DND-41 (cell line): ENCODE data around the gene RGMB.

Experiments used
- ATAC-seq: fragments of 200-7000 bp; cut with Tn5 transposase; 3 replicates; pipeline ENCODE4 v1.9.1; 2021; ENCODE audit warnings: low read depth; ENCODE audit not compliant: insufficient read depth
- DNase-seq: peaks from one replicate; pipeline ENCODE4 v3.0.0-alpha.2; 2020
- H2AFZ ChIP-seq: 2 replicates; pipeline ENCODE4 v1.6.0; 2012; ENCODE audit warnings: low read depth, low read length
- H3K27ac ChIP-seq: 2 replicates; pipeline ENCODE4 v1.5.1; 2012; ENCODE audit warnings: low read length, inconsistent platforms
- H3K27me3 ChIP-seq: fragments of 200-600 bp; sonication (generic); 2 replicates; pipeline ENCODE4 v1.6.0; 2012; ENCODE audit warnings: low read length, mild to moderate bottlenecking, inconsistent platforms; ENCODE audit not compliant: insufficient read depth, poor library complexity
- H3K36me3 ChIP-seq: 2 replicates; pipeline ENCODE4 v1.5.1; 2012; ENCODE audit warnings: low read length, inconsistent platforms; ENCODE audit not compliant: insufficient read depth
- H3K4me1 ChIP-seq: 2 replicates; pipeline ENCODE4 v1.5.1; 2012; ENCODE audit warnings: mild to moderate bottlenecking, low read length; ENCODE audit not compliant: insufficient read depth
- H3K4me2 ChIP-seq: 2 replicates; pipeline ENCODE4 v1.6.0; 2012; ENCODE audit warnings: mild to moderate bottlenecking, moderate library complexity, low read length, inconsistent platforms; ENCODE audit not compliant: insufficient read depth
- H3K4me3 ChIP-seq, 2 experiments: fragments of 200-600 bp in 1 of 2; shearing (Covaris generic) in 1 of 2; 2 replicates each; pipeline ENCODE4 v1.5.1; 2012 to 2016; ENCODE audit warnings: inconsistent platforms in 2 of 2, low read length in 2 of 2, mild to moderate bottlenecking in 2 of 2, low read depth in 1 of 2, moderate library complexity in 1 of 2
- H3K79me2 ChIP-seq: 2 replicates; pipeline ENCODE4 v1.6.0; 2012; ENCODE audit warnings: low read length, inconsistent platforms; ENCODE audit not compliant: insufficient read depth
- H3K9ac ChIP-seq: 2 replicates; pipeline ENCODE4 v1.6.0; 2012; ENCODE audit warnings: low read depth, mild to moderate bottlenecking, inconsistent platforms, low read length, moderate library complexity
- H3K9me3 ChIP-seq: 2 replicates; pipeline ENCODE4 v1.5.1; 2012; ENCODE audit warnings: low read length, moderate library complexity, mild to moderate bottlenecking, inconsistent platforms; ENCODE audit not compliant: insufficient read depth, severe bottlenecking
- H4K20me1 ChIP-seq: 2 replicates; pipeline ENCODE4 v1.6.0; 2012; ENCODE audit warnings: low read length; ENCODE audit not compliant: insufficient read depth
- CTCF ChIP-seq: IDR thresholded peaks from 2 replicates; pipeline ENCODE4 v1.5.1; 2012; ENCODE audit warnings: borderline replicate concordance, low read length, moderate library complexity, mild to moderate bottlenecking; ENCODE audit not compliant: poor library complexity, severe bottlenecking; ENCODE audit errors: extremely low read depth
- EZH2 ChIP-seq: IDR thresholded peaks from 3 replicates; pipeline ENCODE4 v1.6.1; 2012; ENCODE audit warnings: borderline replicate concordance, low read depth, mild to moderate bottlenecking, moderate library complexity, low read length, inconsistent platforms; ENCODE audit not compliant: severe bottlenecking

RGMB gene

GRCh38 chr5:98776066-98776705, 2.7 kb downstream of the RGMB start:
- Histone ChIP-seq H3K4me1 (peaks cover 8% of the 10 kb centered on the region), H3K27ac (no peak overlapping the region), H3K9me3 (no peaks in the 10 kb centered on the region), H3K4me2 (no peak overlapping the region), H3K36me3 (no peaks in the 10 kb centered on the region), H3K79me2 (no peaks in the 10 kb centered on the region), H2AFZ (no peak overlapping the region), H3K4me3 (no peak overlapping the region), H3K27me3 (peaks cover 19% of the 10 kb centered on the region), H3K9ac (no peak overlapping the region), H4K20me1 (no peaks in the 10 kb centered on the region)
- no peak for DNase-seq
- no peak for TF ChIP-seq EZH2
- no peak for TF ChIP-seq CTCF
- no peak for ATAC-seq

GRCh38 chr5:98777295-98777694, 3.8 kb downstream of the RGMB start:
- no peak overlapping the region for H3K9ac ChIP-seq
- no peak for TF ChIP-seq EZH2
- TF ChIP-seq CTCF = no peak
- no peaks in the 10 kb centered on the region for H3K4me1 ChIP-seq
- peaks cover 14% of the 10 kb centered on the region for H3K27me3 ChIP-seq
- no peaks in the 10 kb centered on the region for H3K9me3 ChIP-seq
- H3K79me2 ChIP-seq = no peaks in the 10 kb centered on the region
- H3K4me2 ChIP-seq = no peak overlapping the region
- no peaks in the 10 kb centered on the region for H3K36me3 ChIP-seq
- H3K4me3 ChIP-seq = no peak overlapping the region
- H2AFZ ChIP-seq = no peak overlapping the region
- no peak for ATAC-seq
- H4K20me1 ChIP-seq = no peaks in the 10 kb centered on the region
- DNase-seq = no peak
- no peak overlapping the region for H3K27ac ChIP-seq

GRCh38 chr5:98779264-98779877, 5.9 kb downstream of the RGMB start:
- no peaks in the 10 kb centered on the region for H3K9me3 ChIP-seq
- TF ChIP-seq EZH2 (no peak), CTCF (no peak)
- H3K4me3 ChIP-seq = no peak overlapping the region
- no peak overlapping the region for H3K27ac ChIP-seq
- peaks cover 9% of the 10 kb centered on the region for H3K27me3 ChIP-seq
- no peak overlapping the region for H3K4me2 ChIP-seq
- H3K9ac ChIP-seq = no peak overlapping the region
- no peak for DNase-seq
- H3K4me1 ChIP-seq = no peaks in the 10 kb centered on the region
- no peak for ATAC-seq
- no peaks in the 10 kb centered on the region for H3K36me3 ChIP-seq
- H4K20me1 ChIP-seq = no peaks in the 10 kb centered on the region
- no peaks in the 10 kb centered on the region for H3K79me2 ChIP-seq
- H2AFZ ChIP-seq = no peak overlapping the region
